GM23338 (cell line): ENCODE measurements around the gene SRSF8.

Experiments
- CREB1 ChIP-seq: fragments of 250-450 bp; sonication (Bioruptor Pico); IDR thresholded peaks from 2 replicates; pipeline ENCODE4 v1.5.0; 2020; ENCODE audit warnings: low read depth, mild to moderate bottlenecking, moderate library complexity
- EZH2 ChIP-seq: fragments of 200-600 bp; sonication (generic); IDR thresholded peaks from one replicate; pipeline ENCODE4 v1.8.0; 2017; ENCODE audit warnings: antibody characterized with exemption, mild to moderate bottlenecking, low read depth; ENCODE audit not compliant: unreplicated experiment
- EZH2phosphoT487 ChIP-seq: fragments of 200-600 bp; sonication (generic); IDR thresholded peaks from one replicate; pipeline ENCODE4 v1.8.1; 2018; ENCODE audit warnings: antibody characterized with exemption; ENCODE audit not compliant: unreplicated experiment
- JUNB ChIP-seq: IDR thresholded peaks from one replicate; pipeline ENCODE4 v1.6.1; 2016; ENCODE audit warnings: antibody characterized with exemption; ENCODE audit not compliant: unreplicated experiment
- POLR2AphosphoS5 ChIP-seq: IDR thresholded peaks from 2 replicates; pipeline ENCODE4 v1.6.1; 2016; ENCODE audit warnings: antibody characterized with exemption, low read depth
- STAT1 ChIP-seq: IDR thresholded peaks from one replicate; pipeline ENCODE4 v1.6.1; 2016; ENCODE audit warnings: antibody characterized with exemption; ENCODE audit not compliant: unreplicated experiment
- ZNF114 ChIP-seq: fragments of 250-450 bp; sonication (Bioruptor Pico); IDR thresholded peaks from 2 replicates; pipeline ENCODE4 v1.5.0; 2020; ENCODE audit warnings: mild to moderate bottlenecking, moderate library complexity
- TF ChIP-seq, protein P1 (sequence below), 2 experiments: fragments of 200-600 bp in 1 of 2; sonication (generic) in 1 of 2; conservative IDR thresholded peaks; 2 replicates each; pipeline versions ENCODE4 v1.5.1 to v1.6.1; 2016 to 2017; ENCODE audit warnings: antibody characterized with exemption in 2 of 2, low read depth in 2 of 2, mild to moderate bottlenecking in 2 of 2, moderate library complexity in 1 of 2
- TF ChIP-seq, protein P2 (sequence below): IDR thresholded peaks from one replicate; pipeline ENCODE4 v1.6.1; 2018; ENCODE audit warnings: antibody characterized with exemption; ENCODE audit not compliant: unreplicated experiment

DNA sequence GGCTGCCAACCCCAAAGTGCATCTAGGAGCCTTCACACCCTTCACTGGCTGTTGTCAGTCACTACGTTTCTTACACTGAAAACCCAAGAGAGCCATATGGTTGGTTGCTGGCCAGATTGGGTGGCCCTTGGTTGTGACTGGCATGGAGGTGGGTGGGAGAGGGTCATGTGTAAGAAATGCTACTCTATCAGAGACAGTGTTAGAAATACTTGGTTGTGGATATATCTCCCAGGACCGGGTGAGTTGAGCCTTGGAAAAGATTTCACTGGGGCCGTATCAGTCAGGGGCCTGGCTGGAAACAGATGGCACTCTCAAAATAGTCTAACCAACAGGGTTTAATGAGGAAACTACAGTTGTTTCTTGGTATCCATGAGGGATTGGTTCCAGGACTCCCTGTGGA, 38.1 kb downstream of the SRSF8 start:
- TF ChIP-seq POLR2AphosphoS5 = no peak
- TF ChIP-seq, protein P1, sequence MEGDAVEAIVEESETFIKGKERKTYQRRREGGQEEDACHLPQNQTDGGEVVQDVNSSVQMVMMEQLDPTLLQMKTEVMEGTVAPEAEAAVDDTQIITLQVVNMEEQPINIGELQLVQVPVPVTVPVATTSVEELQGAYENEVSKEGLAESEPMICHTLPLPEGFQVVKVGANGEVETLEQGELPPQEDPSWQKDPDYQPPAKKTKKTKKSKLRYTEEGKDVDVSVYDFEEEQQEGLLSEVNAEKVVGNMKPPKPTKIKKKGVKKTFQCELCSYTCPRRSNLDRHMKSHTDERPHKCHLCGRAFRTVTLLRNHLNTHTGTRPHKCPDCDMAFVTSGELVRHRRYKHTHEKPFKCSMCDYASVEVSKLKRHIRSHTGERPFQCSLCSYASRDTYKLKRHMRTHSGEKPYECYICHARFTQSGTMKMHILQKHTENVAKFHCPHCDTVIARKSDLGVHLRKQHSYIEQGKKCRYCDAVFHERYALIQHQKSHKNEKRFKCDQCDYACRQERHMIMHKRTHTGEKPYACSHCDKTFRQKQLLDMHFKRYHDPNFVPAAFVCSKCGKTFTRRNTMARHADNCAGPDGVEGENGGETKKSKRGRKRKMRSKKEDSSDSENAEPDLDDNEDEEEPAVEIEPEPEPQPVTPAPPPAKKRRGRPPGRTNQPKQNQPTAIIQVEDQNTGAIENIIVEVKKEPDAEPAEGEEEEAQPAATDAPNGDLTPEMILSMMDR (conservative IDR thresholded peaks at IDR 0.05; ENCODE audit: low read depth in 2 of 2) = no peak
- TF ChIP-seq, protein P2, sequence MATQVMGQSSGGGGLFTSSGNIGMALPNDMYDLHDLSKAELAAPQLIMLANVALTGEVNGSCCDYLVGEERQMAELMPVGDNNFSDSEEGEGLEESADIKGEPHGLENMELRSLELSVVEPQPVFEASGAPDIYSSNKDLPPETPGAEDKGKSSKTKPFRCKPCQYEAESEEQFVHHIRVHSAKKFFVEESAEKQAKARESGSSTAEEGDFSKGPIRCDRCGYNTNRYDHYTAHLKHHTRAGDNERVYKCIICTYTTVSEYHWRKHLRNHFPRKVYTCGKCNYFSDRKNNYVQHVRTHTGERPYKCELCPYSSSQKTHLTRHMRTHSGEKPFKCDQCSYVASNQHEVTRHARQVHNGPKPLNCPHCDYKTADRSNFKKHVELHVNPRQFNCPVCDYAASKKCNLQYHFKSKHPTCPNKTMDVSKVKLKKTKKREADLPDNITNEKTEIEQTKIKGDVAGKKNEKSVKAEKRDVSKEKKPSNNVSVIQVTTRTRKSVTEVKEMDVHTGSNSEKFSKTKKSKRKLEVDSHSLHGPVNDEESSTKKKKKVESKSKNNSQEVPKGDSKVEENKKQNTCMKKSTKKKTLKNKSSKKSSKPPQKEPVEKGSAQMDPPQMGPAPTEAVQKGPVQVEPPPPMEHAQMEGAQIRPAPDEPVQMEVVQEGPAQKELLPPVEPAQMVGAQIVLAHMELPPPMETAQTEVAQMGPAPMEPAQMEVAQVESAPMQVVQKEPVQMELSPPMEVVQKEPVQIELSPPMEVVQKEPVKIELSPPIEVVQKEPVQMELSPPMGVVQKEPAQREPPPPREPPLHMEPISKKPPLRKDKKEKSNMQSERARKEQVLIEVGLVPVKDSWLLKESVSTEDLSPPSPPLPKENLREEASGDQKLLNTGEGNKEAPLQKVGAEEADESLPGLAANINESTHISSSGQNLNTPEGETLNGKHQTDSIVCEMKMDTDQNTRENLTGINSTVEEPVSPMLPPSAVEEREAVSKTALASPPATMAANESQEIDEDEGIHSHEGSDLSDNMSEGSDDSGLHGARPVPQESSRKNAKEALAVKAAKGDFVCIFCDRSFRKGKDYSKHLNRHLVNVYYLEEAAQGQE = no peak
- TF ChIP-seq EZH2phosphoT487 = no peak
- no peak for TF ChIP-seq STAT1
- TF ChIP-seq CREB1 (CRISPR knock-in tag) = no peak
- no peak for TF ChIP-seq EZH2
- no peak for TF ChIP-seq JUNB
- no peak for TF ChIP-seq ZNF114 (CRISPR knock-in tag)
